Neutrophil (primary cell): ENCODE data around the gene CNDP1.

Source experiments
- H3K27ac ChIP-seq: fragments of 200-600 bp; sonication (generic); 2 replicates; pipeline ENCODE4 v1.5.1; 2016; ENCODE audit warnings: mild to moderate bottlenecking, moderate library complexity
- H3K27me3 ChIP-seq: fragments of 200-600 bp; sonication (generic); 2 replicates; pipeline ENCODE4 v1.6.0; 2016; ENCODE audit warnings: mild to moderate bottlenecking
- H3K36me3 ChIP-seq: fragments of 200-600 bp; sonication (generic); 2 replicates; pipeline ENCODE4 v1.5.1; 2017
- H3K4me1 ChIP-seq, 2 experiments: fragments of 200-600 bp in 1 of 2; sonication (generic) in 1 of 2; 1 replicate in 1 of 2; 2 replicates in 1 of 2; pipeline versions ENCODE4 v1.5.1 to v1.6.1; 2013 to 2016; ENCODE audit warnings: low read depth in 1 of 2, low read length in 1 of 2, mild to moderate bottlenecking in 1 of 2, moderate library complexity in 1 of 2; ENCODE audit not compliant: control insufficient read depth in 1 of 2, insufficient read depth in 1 of 2
- H3K4me3 ChIP-seq, 2 experiments: fragments of 200-600 bp in 1 of 2; sonication (generic) in 1 of 2; 1 replicate in 1 of 2; 2 replicates in 1 of 2; pipeline ENCODE4 v1.5.1; 2013 to 2016; ENCODE audit warnings: low read depth in 1 of 2, low read length in 1 of 2, mild to moderate bottlenecking in 1 of 2, moderate library complexity in 1 of 2
- H3K9me3 ChIP-seq: fragments of 200-600 bp; sonication (generic); 2 replicates; pipeline ENCODE4 v1.5.1; 2016
- TF ChIP-seq, protein P1 (sequence below): fragments of 200-600 bp; sonication (generic); IDR thresholded peaks from 2 replicates; pipeline ENCODE4 v1.5.1; 2016; ENCODE audit warnings: antibody characterized with exemption

CNDP1 gene, protein sequence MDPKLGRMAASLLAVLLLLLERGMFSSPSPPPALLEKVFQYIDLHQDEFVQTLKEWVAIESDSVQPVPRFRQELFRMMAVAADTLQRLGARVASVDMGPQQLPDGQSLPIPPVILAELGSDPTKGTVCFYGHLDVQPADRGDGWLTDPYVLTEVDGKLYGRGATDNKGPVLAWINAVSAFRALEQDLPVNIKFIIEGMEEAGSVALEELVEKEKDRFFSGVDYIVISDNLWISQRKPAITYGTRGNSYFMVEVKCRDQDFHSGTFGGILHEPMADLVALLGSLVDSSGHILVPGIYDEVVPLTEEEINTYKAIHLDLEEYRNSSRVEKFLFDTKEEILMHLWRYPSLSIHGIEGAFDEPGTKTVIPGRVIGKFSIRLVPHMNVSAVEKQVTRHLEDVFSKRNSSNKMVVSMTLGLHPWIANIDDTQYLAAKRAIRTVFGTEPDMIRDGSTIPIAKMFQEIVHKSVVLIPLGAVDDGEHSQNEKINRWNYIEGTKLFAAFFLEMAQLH

DNA sequence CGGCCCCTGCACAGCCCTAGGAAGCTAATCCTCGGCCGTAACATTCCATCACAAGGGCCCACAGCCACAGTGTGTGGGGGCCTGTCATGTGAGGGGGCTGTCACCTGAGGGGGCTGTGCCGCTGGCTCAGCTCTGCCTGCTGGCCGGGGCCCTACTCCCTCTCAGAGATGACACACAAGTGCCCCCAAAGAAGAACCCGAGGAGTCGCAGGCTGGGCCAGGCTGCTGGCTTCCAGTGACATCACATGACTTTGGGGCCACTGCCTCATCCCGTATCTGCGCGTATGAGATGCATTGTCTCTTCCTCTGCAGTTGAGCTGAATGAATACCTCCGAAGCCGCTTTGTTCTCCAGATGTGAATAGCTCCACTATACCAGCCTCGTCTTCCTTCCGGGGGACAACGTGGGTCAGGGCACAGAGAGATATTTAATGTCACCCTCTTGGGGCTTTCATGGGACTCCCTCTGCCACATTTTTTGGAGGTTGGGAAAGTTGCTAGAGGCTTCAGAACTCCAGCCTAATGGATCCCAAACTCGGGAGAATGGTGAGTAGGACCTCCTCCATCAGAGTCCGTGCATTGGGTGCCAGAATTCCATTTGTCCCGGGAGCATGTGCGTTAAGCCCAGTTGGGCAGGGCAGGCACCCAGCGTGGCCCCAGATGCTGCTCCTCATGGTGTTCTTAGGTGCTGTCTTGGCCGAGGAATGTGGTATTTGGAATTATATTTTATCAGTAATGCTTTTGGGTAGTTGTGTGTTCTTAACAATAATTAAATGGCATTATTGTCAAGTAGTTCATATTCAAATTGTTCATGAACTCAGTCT, at the start of gene CNDP1:
TSS of gene CNDP1 (plus strand) at position 351 of the 820 bp plus-strand sequence. CDS start at position 519, 168 bp downstream.
- TF ChIP-seq, protein P1, sequence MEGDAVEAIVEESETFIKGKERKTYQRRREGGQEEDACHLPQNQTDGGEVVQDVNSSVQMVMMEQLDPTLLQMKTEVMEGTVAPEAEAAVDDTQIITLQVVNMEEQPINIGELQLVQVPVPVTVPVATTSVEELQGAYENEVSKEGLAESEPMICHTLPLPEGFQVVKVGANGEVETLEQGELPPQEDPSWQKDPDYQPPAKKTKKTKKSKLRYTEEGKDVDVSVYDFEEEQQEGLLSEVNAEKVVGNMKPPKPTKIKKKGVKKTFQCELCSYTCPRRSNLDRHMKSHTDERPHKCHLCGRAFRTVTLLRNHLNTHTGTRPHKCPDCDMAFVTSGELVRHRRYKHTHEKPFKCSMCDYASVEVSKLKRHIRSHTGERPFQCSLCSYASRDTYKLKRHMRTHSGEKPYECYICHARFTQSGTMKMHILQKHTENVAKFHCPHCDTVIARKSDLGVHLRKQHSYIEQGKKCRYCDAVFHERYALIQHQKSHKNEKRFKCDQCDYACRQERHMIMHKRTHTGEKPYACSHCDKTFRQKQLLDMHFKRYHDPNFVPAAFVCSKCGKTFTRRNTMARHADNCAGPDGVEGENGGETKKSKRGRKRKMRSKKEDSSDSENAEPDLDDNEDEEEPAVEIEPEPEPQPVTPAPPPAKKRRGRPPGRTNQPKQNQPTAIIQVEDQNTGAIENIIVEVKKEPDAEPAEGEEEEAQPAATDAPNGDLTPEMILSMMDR: no peak
- Histone ChIP-seq H3K36me3 (no peaks in the 10 kb centered on the region), H3K4me3 (no peak within 1 kb of the TSS), H3K27ac (no peak within 1 kb of the TSS), H3K27me3 (no peaks in the 10 kb centered on the region), H3K4me1 (no peaks in the 10 kb centered on the region), H3K9me3 (no peaks in the 10 kb centered on the region)

DNA sequence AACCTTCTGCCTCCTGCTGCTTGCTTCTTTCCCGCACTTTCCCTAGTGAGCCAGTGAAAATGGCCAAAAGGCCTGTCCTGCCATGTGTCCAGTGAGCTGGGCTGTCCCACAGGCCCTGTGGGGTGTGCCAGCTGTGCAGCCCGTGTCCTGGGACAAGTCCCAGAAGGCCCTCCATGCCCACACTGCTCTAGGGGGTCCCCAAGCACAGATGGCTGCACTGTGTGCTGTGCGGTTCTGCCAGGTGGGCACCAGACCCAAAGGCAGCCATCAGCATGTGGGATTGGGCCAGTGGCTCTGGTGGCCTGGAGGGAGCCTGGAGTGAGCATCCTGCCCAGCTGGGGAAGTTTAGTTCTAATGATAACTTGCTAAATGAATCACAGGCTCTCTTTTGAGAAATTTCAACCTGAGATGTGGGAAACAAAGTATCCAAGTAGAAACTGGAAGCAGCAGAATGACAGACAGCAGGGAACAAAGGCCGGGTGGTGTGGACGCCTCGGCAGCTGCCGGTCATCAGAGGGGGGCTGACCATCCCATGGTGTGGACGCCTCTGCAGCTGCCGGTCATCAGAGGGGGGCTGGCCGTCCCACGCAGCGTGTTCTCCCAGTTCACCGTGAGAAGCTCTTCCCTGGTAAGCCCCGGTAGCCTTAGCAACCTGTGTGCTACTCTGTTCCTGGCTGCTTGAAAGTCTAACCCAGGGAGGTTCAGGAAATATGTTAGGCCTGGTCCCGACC, 48.0 kb upstream of the CNDP1 start:
- Histone ChIP-seq H3K27ac (no peak overlapping the region), H3K4me3 (no peak overlapping the region), H3K9me3 (no peaks in the 10 kb centered on the region), H3K4me1 (no peaks in the 10 kb centered on the region), H3K27me3 (peaks cover 39% of the 10 kb centered on the region), H3K36me3 (no peaks in the 10 kb centered on the region)
- TF ChIP-seq, protein P1: no peak

DNA sequence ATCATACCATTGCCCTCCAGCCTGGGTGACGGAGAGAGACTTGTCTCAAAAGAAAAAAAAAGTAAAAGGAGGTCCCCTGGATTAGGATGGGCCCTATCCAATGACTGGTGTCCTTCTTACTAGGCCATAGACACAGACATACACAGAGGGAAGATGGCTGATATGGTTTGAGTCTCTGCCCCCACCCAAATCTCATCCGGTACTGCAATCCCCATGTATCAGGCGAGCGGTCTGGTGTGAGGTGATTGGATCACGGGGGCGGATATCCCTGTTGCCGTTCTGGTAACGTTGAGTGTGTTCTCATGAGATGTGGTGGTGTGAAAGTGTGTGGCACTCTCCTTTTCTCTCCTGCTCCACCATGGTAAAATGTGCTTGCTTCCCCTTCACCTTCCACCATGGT, 45.9 kb upstream of the CNDP1 start:
- TF ChIP-seq, protein P1: no peak
- H3K27me3 ChIP-seq: peaks cover 40% of the 10 kb centered on the region
- H3K4me1 ChIP-seq: no peaks in the 10 kb centered on the region
- no peaks in the 10 kb centered on the region for H3K36me3 ChIP-seq
- H3K4me3 ChIP-seq: no peak overlapping the region
- no peak overlapping the region for H3K27ac ChIP-seq
- no peaks in the 10 kb centered on the region for H3K9me3 ChIP-seq

DNA sequence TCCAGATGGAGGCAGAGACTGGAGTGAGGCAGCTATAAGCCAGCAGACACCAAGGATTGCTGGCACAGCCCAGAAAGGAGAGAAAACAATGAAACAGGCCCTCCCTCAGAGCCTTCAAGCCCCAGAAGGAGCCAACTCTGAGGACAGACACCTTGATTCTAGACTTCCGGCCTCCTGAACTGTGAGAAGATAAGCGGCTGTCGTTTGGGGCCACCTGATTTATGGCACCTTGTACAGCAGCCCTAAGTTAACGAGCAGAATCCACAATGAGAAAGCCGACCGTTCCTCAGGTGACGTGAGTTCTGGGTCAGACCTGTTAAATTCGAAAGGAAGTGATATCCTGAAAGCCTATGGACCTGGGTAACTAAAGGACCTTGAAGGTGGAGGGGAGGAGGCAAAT, 45.4 kb upstream of the CNDP1 start:
- peaks cover 44% of the 10 kb centered on the region for H3K27me3 ChIP-seq
- H3K36me3 ChIP-seq: no peaks in the 10 kb centered on the region
- H3K27ac ChIP-seq: no peak overlapping the region
- TF ChIP-seq, protein P1: no peak
- no peaks in the 10 kb centered on the region for H3K9me3 ChIP-seq
- H3K4me1 ChIP-seq: no peaks in the 10 kb centered on the region
- no peak overlapping the region for H3K4me3 ChIP-seq

DNA sequence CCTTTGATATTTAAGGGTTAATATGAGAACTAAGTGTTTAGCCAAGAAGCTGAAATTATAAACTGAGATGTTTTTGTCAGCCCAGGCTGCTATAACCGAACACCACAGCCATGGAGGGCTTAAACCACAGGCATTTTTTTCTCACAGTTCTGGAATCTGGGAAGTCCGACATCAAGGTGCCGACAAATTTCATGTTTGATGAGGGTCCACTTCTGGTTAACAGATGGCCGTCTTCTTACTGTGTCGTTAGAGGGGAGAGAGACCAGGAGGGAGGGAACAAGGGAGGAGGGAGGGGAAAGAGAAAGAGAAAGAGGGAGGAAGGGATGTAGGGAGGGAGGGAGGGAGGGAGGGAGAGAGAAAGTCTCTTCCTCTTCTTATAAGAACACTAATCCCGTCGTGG, 44.6 kb upstream of the CNDP1 start:
- Histone ChIP-seq H3K27ac (no peak overlapping the region), H3K4me3 (no peak overlapping the region), H3K4me1 (no peaks in the 10 kb centered on the region), H3K9me3 (no peaks in the 10 kb centered on the region), H3K36me3 (no peaks in the 10 kb centered on the region), H3K27me3 (peaks cover 47% of the 10 kb centered on the region)
- TF ChIP-seq, protein P1: no peak
